PC-9 (cell line): Measurements from ENCODE around the gene PPARGC1A.

ENCODE experiments used
- CTCF ChIP-seq: fragments of 200-600 bp; sonication (generic); conservative IDR thresholded peaks from 2 replicates; pipeline ENCODE4 v1.6.1; 2017; ENCODE audit warnings: mixed run types, antibody characterized with exemption, mild to moderate bottlenecking, moderate library complexity
- EZH2 ChIP-seq: fragments of 200-600 bp; sonication (generic); IDR thresholded peaks from 2 replicates; pipeline ENCODE4 v1.8.0; 2017; ENCODE audit warnings: antibody characterized with exemption, low read depth

GRCh38 chr4:23782778-23783437 lies 106.9 kb downstream of the PPARGC1A start:
- TF ChIP-seq CTCF (no peak), EZH2 (no peak)
